Measurements from ENCODE around the gene HP1BP3.

DNA sequence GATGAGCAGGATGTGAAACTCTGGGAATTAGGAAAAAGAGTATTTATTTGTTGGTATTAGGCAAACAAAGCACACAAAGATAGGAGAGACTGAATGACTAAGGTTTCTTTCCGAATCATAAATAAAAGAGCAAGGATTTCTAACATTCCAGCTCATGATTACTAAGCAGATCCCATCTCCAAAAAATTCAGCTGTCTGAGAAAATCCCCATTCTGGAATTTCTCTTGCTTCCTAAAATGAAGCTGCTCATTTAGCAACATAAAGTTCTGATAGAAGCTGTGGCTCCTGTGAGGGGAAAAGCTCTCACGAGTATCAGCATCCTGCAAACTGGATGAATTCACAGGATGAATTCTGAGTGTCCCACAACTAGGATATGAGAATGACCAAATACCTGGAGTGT lies 47.9 kb downstream of the HP1BP3 start:
- TF ChIP-seq POLR2A (IDR thresholded peaks at IDR 0.05) = no peak
- TF ChIP-seq, protein P1, sequence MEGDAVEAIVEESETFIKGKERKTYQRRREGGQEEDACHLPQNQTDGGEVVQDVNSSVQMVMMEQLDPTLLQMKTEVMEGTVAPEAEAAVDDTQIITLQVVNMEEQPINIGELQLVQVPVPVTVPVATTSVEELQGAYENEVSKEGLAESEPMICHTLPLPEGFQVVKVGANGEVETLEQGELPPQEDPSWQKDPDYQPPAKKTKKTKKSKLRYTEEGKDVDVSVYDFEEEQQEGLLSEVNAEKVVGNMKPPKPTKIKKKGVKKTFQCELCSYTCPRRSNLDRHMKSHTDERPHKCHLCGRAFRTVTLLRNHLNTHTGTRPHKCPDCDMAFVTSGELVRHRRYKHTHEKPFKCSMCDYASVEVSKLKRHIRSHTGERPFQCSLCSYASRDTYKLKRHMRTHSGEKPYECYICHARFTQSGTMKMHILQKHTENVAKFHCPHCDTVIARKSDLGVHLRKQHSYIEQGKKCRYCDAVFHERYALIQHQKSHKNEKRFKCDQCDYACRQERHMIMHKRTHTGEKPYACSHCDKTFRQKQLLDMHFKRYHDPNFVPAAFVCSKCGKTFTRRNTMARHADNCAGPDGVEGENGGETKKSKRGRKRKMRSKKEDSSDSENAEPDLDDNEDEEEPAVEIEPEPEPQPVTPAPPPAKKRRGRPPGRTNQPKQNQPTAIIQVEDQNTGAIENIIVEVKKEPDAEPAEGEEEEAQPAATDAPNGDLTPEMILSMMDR (IDR thresholded peaks at IDR 0.05 in 4 of 5, conservative IDR thresholded peaks at IDR 0.05 in 1 of 5) = no peak

All from gastrocnemius medialis (tissue), 4 donors.